GM19035 (cell line): ENCODE results near the gene SEMA3G.

Experiments
- ATAC-seq: cut with Tn5 transposase; IDR thresholded peaks from one replicate; pipeline ENCODE4 v1.9.1; 2021; ENCODE audit not compliant: unreplicated experiment

SEMA3G gene

DNA sequence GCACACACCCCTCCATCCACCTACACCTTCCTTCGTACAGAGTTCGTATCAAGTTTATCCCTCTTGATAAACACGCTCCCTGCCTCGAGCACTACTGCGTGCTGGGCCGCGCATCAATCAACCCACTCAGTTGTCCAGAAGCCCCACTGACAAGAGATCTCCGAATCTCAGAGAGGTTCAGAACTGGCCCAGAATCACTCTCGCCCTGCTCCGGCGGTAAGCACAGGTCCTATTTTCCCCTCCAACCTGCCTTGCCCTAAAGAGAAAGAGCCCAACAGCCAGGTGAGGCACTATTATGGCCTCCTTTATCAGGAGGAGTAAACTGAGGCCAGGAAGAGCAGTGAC, 10.0 kb upstream of the SEMA3G start:
- ATAC-seq = no peak

DNA sequence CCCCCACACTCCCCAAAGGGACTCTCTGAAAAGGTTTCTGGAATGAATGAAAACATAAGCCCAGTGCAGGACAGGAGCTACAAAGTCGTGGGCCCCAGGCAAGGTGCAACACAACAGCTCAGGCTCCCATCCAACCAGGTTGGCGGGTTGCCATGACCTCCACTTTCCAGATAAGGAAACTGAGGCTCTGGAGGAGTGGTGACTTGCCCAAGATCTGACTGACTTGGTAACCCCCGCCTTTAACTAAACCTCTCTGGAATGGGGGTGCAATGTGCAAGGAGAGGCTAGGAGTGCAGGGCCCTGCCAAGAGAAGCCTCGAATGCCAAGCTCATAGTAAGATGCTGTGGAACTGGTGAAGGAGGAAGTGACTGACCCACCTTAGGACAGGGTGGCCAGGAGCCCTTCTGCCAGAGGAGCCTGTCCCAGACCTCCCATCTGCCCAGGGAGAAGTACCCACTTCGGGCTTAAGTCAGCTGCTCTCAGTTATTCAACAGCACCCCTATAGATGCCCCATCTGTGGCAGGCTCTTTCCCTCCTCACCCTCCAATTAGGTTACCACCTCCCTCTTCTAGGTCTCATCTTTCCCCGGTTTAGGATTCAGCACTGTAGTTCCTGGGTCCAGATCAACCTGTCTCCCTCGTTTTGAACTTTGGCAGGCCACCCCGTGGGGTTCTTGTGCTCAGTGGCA, 9.5 kb upstream of the SEMA3G start:
- ATAC-seq = no peak

DNA sequence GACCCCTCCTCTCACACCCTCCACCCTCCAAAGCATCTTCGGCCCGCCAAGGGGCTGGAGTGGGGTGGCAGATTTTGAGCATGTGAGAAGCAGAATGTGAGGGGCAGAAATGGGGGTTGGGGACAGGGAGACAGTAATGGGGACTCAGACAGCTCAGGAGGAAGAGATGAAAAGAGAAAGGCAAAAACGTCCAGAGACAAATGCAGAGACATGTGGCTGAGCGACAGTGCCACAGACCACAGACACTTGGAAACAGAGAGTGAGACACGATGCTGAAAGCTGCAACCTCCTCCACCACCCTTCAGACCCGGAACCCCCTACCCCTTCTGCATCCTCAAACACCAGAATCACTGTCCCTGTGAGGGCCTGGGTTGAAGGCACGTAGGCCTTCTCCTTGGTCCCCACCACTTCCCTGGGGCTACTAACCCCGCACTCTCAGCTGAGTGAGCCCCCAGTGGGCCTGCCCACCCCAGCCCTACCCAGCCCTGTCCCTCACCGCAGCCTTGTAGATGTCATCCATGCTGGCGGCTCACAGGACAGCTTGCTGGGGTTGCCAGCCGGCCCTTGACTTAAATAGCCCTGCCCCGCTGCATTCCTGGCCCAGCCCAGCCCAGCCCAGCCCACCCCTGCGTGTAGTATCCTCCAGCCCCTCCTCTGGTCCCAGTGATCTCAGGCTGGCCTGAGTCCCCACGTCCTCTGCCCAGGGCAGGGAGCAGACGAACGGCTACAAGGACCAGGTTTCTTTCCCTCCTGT, 8.8 kb upstream of the SEMA3G start, which contains the start of gene TNNC1:
Gene TNNC1, minus strand, starts transcription at position 546 of the 754 bp plus-strand sequence. Its CDS starts 26 bp downstream, at position 520.
- ATAC-seq = no peak

DNA sequence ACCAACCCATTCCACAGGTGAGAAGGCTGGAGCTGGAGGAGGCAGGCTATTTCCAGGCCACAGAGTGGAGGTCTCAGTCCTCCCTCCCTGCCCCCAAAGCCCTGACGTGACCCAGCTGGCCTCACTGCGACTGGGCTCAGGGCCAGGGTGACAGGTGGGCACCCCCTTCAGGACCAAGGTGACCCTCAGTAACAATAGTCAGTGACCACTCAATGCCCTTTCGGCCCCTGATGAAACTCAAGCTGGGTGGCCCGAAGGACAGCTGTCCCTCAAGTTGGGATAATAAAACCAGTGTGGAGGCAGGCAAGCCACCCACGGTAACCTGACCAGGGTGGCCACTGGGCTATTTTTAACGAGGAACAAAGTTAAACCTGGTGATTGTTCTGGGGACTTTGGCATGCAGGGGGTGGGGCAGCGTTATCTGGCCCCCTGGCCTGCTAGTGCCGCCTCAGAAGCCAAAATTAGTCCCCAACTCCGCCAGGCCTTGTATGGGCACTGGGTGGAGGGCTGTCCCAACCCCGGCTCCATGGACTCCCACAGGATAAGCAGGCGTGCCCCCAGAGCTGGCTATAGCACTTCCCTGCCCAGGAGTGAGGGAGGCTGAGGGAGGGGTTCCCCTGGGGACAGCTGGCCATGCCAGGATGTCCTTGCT, 7.8 kb upstream of the SEMA3G start:
- no peak for ATAC-seq

DNA sequence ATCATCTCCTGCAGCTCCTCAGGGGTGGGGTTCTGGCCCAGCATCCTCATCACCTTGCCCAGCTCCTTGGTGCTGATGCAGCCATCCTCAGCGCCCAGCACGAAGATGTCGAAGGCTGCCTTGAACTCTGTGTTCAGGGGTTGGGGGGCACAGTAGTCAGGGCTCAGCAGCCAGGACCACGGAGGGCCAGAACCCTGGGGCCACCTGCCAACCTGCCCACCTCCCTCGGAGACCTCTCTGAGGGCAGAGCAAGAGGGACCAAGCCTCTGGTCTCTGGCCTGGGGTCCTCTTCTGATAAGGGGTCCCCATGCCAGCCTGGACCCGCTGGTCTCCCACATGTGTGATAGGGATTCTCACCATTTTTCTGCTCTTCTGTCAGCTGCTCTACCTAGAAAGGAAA, 7.2 kb upstream of the SEMA3G start:
- ATAC-seq = no peak

DNA sequence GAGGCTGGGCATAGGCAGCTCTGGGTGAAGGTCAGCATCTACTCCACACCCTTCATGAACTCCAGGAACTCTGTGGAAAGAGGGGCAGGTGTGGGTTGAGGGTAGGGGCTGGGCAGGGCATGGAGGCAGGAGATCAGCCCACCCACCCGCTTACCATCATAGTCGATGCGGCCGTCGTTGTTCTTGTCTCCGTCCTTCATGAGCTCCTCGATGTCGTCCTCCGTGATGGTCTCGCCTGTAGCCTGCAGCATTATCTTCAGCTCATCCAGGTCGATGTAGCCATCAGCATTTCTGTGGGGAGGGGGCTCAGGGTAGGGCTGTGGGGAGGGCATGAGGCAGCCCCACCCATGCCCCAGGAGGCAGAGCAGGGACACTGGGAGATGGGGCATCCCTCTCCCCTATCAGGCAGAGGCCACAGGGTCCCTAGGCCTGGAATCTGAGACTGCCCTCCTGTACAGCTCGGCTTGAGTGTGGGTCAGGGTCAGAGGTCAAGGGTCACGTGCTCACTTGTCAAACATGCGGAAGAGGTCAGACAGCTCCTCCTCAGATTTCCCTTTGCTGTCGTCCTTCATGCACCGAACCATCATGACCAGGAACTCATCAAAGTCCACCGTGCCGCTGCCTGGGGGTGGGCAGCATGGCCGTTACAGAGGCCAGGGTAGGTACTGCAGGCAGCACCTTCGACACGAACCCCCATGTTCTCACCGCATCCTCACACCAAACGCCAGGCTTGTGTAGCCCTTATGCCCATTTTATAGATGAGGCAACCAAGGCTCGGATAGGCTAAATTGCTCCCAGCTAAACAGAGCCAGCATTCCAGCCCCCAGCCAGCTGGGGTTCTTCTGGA, 6.6 kb upstream of the SEMA3G start:
- ATAC-seq = no peak

DNA sequence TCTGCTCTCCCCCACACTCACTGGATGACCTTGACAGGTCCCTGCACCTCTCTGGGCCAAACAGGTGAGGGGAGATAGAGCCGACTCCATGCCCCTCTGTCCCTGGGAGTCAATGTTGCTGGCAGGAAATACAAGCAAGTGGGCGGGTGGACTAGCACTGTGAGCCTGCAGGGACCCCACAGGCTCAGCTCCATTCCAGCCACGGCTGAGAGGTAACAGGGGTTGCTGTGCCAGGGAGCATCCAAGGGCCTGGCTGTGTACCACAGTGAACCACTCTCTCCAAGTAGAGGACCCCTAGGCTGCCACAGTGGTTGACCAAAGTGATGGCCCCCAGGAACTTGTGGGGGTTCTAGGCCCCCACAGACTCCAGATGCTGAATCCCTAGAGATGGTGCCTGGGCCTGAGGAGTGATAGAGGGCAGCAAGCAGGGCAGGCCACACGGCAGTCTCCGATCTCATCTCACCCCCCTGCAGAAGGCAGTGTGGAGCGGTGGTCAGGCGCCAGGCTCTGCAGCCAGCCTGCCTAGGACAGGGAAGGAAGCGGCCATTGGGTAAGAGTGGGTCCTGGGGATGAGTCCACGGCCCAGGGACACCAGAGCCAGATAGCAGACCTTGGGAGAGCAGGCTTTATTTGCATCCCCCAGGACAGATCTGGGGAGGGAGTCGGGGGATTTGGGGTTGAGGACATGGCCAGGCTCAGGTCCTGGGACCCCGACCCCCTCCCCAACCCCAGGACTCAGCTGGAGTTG, 5.8 kb upstream of the SEMA3G start:
- ATAC-seq = no peak

DNA sequence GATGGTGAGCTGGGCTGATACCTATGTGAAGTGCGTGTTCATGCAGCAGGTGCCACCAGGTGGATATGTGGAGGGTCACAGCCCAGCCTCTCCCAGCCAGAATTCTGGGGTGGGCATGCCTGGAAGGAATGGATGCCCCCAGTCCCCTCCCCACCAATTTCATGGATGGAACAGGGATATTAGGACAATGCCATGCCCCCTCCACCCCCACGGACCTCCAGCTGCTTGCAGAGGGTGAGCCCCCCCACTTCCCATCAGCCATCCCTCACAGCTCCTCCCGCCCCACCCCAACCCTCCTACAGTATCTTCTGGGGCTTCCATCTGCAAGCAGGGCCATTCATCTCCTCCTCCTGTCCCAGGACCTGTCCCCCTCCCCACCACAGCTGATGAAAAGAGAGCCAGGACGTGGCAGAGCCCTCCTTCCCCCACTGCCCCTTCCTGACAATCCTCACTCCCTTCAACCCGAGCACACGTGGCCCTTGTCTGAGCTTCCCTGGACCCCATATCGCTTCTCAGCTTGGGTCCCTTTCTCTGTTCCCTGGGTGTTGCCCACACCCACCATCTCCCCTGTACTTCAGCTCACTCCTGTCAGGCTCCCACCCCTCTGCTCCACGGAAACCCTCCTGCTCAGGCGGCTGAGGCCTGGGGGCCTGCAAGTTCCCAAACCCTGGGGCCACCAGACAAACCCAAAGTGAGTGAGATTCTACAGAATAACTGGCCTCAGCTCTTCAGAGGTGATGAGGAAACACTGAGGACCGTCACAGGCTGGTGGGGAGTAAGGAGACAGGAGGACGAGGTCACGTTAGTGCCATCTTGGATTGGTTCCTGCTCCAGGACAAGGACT, 2.8 kb upstream of the SEMA3G start:
- ATAC-seq = no peak

DNA sequence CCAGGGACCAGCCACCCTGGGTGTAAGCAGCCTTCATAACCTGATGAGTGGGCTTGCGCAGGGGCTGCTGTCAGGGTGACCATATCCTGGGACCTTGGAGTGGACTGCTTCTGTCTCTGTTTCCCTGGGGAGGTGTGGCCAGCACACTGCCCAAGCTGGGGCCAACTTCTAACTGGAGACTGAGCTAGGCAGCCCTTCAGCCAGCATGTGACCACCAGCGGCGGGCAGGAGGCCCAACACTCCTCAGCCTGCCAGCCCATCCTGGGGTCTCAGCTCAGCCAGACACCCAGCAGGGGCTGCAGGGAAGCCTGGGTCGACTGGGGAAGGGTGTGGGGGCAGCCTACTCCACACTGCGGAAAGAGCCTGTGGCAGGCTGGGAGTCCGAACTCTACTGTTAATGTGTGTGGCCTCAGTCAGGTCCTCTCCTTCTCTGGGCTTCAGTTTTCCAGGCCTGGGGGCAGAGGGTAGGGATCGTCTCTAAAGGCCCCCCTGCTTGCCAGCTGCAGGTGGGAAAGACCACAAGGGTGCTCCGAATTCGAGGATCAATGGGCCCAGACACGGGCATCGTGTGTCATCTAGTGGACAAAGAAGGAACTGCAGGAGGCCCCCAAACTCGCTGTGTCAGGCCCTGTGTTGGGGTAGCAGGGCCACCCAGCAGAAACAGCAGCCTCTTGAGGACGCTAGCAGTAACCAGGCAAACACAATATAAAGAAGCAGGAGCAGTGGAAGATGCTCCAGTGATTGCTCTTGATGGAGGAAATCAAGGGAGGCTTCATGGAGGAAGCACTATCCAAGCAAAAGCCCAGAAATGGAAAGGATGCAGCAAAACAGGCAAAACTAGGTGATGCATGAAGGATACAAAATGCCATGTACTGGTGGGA, 2.0 kb upstream of the SEMA3G start:
- ATAC-seq = no peak

DNA sequence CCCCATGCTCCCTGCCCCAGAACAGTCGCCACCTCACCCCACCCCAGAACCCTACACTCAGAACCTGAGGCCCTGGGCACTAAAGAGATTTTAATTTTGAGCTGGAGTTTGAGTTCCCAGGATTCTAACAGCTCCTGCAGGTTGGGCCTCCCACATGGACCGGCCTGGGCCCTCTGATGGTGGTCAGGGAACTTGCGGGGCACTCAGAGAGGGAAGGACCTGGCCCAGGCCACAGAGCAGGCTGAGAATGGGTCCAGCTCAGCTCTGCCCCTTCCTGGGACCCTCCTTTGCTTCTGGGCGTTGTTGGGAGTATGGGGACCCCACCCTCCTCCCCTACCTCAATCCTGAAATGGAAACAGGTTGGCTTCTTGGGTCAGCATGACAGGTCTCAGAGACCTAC, 1.1 kb upstream of the SEMA3G start:
- no peak for ATAC-seq

DNA sequence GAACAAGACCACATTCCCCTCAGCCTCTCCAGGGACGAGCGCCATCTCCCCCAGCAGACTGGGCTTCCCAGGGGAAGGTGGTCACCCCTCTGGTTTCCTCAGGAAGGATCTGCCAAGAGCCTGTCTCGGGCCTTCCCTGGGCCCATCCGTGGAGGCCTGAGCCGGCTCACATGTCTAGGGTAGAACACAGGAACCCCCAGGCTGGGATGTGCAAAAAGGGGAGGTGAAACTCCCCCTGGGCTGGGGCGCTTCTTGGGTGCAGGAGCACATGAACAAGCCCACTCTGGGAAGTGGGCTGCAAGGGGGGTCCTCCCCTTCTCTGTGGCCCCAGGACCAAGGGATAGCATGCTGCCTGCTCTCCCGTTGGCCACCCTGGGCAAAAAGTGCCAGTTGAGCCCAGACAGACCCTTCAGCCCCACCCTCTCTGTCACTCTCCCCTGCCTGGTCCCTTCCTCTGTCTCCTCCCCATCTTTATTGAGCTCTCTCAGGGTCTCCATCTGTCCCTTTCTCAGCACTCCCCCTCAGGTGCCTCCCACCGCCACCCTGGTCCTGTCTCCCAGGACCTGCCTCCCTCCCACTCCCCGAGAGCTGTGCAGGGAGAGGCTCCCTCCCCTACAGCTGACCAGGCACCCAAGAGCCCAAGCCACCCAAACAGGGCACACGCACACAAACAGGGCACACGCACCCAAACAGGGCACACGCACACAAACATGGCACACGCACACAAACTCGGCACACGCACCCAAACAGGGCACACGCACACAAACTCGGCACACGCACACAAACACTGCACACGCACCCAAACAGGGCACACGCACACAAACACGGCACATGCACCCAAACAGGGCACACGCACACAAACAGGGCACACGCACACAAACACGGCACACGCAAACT, 864 bp downstream of the SEMA3G start:
- no peak for ATAC-seq

DNA sequence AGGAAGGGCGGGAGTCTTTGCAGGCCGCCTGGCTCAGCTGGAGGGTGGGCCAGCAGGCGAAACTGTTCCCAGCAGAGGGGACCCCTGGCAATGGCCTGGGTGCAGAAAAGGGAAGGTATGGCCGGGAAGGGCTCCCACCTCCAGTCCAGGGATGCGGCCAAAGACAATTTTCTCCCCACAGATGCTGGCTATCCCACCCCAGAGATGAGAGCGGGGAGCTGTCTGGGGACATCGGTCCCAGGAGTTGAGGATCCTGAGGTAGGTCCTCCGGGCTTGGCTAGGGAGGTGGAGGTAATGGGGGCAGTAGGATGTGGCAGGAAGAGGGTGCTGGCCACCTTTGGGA, 1.7 kb downstream of the SEMA3G start:
- no peak for ATAC-seq

DNA sequence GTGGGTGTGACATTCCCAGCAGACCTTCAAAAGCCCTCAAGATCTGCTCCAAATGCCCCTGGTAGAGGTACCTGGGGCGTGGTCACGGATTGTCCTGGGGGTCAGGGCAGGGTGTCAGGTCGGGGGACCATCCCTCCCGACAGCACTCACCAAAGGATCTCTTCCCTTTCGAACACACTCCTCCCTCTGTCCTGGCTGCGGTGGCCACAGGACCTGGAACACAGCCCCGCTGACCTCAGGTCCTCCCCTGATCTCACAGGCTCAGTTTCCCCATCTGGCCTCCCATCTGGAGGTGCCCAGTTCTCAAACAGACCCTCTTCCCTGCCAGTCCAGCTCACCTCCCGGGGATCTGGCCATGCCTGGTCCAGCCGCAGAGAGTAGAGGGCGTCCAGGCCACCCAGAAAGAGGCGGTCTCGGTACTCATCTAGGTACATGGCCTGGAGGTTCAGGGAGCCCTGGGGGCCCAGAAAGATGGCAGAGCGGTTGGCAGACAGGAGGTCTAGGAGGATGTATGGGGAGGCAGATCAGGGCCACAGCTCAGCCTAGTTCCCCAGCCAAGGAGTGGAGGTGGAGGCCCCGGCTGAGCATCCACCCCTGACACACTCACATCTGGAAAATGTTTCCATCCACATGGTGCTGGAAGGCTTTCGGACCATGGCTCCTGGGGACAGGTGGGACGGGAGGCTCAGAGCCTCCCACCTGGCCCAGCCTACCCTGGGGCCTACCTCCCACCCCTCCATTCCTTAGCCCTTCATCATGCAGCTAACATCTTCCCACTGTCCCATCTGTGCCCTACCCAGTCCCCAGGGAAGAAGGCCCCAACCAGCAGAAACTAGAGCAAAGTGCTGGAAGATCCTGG, 2.3 kb downstream of the SEMA3G start:
- ATAC-seq = no peak

DNA sequence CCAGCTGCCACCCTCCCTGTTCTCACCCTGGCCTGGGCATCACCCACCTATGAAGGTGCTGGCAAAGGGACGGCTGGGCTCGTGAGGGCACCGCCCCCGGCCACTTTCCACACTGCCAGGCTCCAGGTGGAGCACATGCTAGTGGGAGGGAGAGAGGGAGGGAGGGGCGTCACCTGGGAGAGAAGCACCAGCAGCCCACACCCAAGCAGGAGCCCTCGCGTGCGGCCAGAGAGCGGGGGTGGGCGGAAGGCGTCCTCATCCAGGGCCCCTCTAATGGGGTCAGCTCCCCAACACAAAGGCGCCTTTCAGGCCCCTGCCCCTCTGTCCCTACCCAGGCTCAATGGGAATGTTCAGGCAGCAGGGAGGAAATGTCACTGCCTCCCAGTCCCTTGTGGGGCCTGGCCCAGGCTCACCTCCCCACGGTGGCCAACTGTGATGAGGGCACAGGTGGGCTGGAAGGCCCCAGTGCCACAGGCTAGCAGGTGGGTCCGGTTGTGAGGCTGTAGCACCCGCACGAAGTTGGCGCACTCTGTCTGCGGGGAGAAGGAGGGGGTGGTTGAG, 3.1 kb downstream of the SEMA3G start:
- no peak for ATAC-seq

DNA sequence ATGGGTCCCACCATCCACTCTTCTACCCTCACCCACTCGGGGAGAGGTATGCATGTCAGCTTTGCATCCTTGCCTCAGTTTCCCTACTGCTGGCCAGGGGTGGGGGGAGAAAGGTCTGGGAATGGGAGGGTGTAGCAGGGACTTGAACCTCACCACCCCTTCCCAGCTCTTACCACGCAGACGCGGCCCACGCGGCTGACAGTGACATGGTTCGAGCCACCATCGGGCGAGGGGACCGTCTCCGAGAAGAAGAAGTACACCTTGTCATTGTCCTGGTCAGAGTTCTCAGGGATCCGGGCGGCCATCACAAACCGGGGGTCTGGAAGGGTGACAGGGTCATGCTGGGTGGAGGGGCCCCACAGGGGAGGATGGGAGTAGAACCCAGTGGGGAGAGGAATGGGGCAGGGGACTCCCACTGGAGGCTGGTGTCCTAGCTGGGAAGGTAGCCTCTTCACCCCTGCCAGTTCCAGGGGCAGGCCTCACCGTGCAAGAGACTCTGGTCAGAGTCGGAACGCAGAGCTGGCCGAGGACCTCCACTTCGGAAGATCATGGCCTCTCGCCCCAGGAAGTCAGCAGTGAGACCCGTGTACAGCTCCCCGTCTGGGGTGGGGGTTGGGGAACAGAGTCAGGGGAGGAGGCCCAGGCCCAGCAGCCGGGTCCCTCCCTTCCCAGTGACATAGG, 3.7 kb downstream of the SEMA3G start:
- no peak for ATAC-seq

DNA sequence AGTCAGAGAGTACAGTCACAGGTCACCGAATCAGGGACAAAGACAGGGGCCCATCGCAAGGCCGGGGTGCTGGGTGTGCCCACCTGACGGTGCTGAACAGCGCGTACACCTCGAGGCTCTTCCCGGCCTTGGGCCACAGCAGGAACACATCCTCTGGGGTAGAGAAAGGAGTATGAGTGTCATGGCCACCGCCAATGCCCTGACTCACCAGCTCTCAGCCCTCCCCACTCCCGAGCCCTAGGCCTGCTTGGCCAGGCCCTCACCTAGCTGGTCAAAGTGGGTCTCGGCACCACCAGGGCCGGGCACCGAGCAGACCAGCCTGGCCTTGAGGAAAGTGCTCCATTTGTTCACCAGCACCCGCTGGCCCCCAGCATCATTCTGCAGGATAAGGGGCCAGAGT, 4.2 kb downstream of the SEMA3G start:
- no peak for ATAC-seq
